ENCODE measurements around the gene ZFHX3. TPM values are rescaled to one million over a fixed set of nuclear protein-coding genes. Genes with fewer than 3 reads are reported as not detected.

Gene ZFHX3
- total RNA-seq, 2 donors from 2014 or later: 0.79 to 2.2 TPM

- no peak overlapping the region for H3K4me3 Mint-ChIP-seq
- no peak for DNase-seq
- peaks cover 21% of the 10 kb centered on the region for H3K27me3 Mint-ChIP-seq (ENCODE audit: insufficient read depth)
- no peak for TF ChIP-seq CTCF (conservative IDR thresholded peaks at IDR 0.05)
- H3K4me1 Mint-ChIP-seq: peaks cover 32% of the 10 kb centered on the region
- H3K27ac Mint-ChIP-seq: no peak overlapping the region
- no peak overlapping the region for H3K4me3 ChIP-seq (ENCODE audit: low read length)
- peaks cover 8% of the 10 kb centered on the region for H3K4me1 ChIP-seq (ENCODE audit: control insufficient read depth, insufficient read depth, low read length)
- no peaks in the 10 kb centered on the region for H3K36me3 Mint-ChIP-seq (ENCODE audit: low read depth)
- peak overlapping the region; percentile 22 for H3K27ac ChIP-seq (ENCODE audit: low read depth, low read length)
- H3K9ac ChIP-seq (ENCODE audit: extremely low read depth, low read length, poor library complexity, severe bottlenecking): no peak overlapping the region
- H3K9me3 ChIP-seq (ENCODE audit: control insufficient read depth, low read length): no peaks in the 10 kb centered on the region
- H3K36me3 ChIP-seq (ENCODE audit: control insufficient read depth, insufficient read depth, low read length): no peaks in the 10 kb centered on the region
- no peaks in the 10 kb centered on the region for H3K9me3 Mint-ChIP-seq
- H3K27me3 ChIP-seq (ENCODE audit: control insufficient read depth, insufficient read depth, low read length, poor library complexity, severe bottlenecking): peaks cover 97% of the 10 kb centered on the region
- WGBS, 2 experiments (ENCODE audit: insufficient coverage in 1 of 2, insufficient read length in 1 of 2): 49 to 59% methylated on average over 8 to 11 of the region's 11 CpGs
Measured at GRCh38 chr16:73050201-73051099, 2.5 kb upstream of the ZFHX3 start.

- Mint-ChIP-seq H3K4me1 (peaks cover 26% of the 10 kb centered on the region), H3K27ac (no peak overlapping the region), H3K4me3 (no peak overlapping the region), H3K9me3 (no peaks in the 10 kb centered on the region), H3K36me3 (ENCODE audit: low read depth) (no peaks in the 10 kb centered on the region), H3K27me3 (ENCODE audit: insufficient read depth) (peaks cover 31% of the 10 kb centered on the region)
- WGBS, 2 experiments (ENCODE audit: insufficient coverage in 1 of 2, insufficient read length in 1 of 2): 30 to 38% methylated on average over 3 to 4 of the region's 4 CpGs
- Histone ChIP-seq H3K4me3 (ENCODE audit: low read length) (no peak overlapping the region), H3K9me3 (ENCODE audit: control insufficient read depth, low read length) (no peaks in the 10 kb centered on the region), H3K36me3 (ENCODE audit: control insufficient read depth, insufficient read depth, low read length) (no peaks in the 10 kb centered on the region), H3K27ac (ENCODE audit: low read depth, low read length) (no peak overlapping the region), H3K4me1 (ENCODE audit: control insufficient read depth, insufficient read depth, low read length) (peaks cover 8% of the 10 kb centered on the region), H3K27me3 (ENCODE audit: control insufficient read depth, insufficient read depth, low read length, poor library complexity, severe bottlenecking) (peaks cover 97% of the 10 kb centered on the region), H3K9ac (ENCODE audit: extremely low read depth, low read length, poor library complexity, severe bottlenecking) (no peak overlapping the region)
- TF ChIP-seq CTCF (conservative IDR thresholded peaks at IDR 0.05): no peak
- no peak for DNase-seq
Measured at GRCh38 chr16:73049511-73049910, 1.6 kb upstream of the ZFHX3 start.

- peak overlapping the region; percentile 74 for H3K4me3 ChIP-seq (ENCODE audit: low read length)
- no peaks in the 10 kb centered on the region for H3K9me3 Mint-ChIP-seq
- H3K36me3 Mint-ChIP-seq (ENCODE audit: low read depth): no peaks in the 10 kb centered on the region
- H3K27me3 ChIP-seq (ENCODE audit: control insufficient read depth, insufficient read depth, low read length, poor library complexity, severe bottlenecking): peaks cover 97% of the 10 kb centered on the region
- H3K36me3 ChIP-seq (ENCODE audit: control insufficient read depth, insufficient read depth, low read length): no peaks in the 10 kb centered on the region
- WGBS, 2 experiments (ENCODE audit: insufficient coverage in 1 of 2, insufficient read length in 1 of 2): 30 to 39% methylated on average over 5 to 8 of the region's 8 CpGs
- peak overlapping the region; percentile 72 for H3K27ac ChIP-seq (ENCODE audit: low read depth, low read length)
- no peak overlapping the region for H3K27ac Mint-ChIP-seq
- peaks cover 35% of the 10 kb centered on the region for H3K27me3 Mint-ChIP-seq (ENCODE audit: insufficient read depth)
- no peaks in the 10 kb centered on the region for H3K9me3 ChIP-seq (ENCODE audit: control insufficient read depth, low read length)
- H3K4me3 Mint-ChIP-seq: peak overlapping the region; percentile 55
- DNase-seq: no peak
- H3K4me1 ChIP-seq (ENCODE audit: control insufficient read depth, insufficient read depth, low read length): peaks cover 8% of the 10 kb centered on the region
- no peak for TF ChIP-seq CTCF (conservative IDR thresholded peaks at IDR 0.05)
- no peak overlapping the region for H3K9ac ChIP-seq (ENCODE audit: extremely low read depth, low read length, poor library complexity, severe bottlenecking)
- peaks cover 24% of the 10 kb centered on the region for H3K4me1 Mint-ChIP-seq
Measured at GRCh38 chr16:73049091-73049490, 1.2 kb upstream of the ZFHX3 start.
